ENCODE results near the gene SRRM4.
A peak's percentile ranks its signal among the peaks of the same experiment; 100 is the strongest.
"Not testable (repeated sequence)": the region's sequence is repeated elsewhere in the genome, so short reads cannot be mapped to it uniquely, and the experiment has no call there.

Gene SRRM4

DNA sequence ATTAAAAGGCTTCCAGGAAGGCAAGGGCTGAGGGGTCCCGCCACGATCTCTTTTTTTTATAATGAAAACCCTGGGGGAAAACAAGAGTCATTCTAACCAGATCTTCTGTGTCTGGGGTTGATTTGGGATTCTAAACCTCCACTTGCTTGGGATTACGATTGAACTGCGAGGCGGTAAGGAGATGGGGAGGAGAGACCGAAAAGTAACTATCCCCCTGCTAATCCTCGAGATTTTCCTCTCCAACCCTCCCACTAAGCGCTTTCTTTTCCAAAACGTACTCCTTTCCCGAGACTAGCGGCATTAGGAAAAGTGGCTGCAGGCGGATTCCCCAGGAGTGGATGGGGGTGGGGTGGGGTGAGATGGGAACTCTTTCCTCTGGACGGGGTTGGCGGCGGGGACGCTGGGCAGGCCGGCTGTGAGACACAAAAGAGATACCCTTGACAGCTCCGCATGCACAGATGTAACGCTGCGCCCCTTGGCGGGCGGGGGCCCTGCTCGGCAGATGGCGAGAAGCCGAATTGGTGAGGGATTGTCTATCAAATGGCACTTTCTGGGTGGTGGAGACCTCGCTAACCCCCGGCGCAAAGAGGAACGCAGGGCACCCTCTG lies 830 bp upstream of the SRRM4 start:
- no peaks in the 10 kb centered on the region for H3K4me1 ChIP-seq (ENCODE audit: control insufficient read depth, insufficient read depth, low read length)
- H3K27me3 ChIP-seq (ENCODE audit: control insufficient read depth, insufficient read depth, low read length), result peaks cover 38% of the 10 kb centered on the region
- H3K9me3 ChIP-seq (ENCODE audit: control insufficient read depth, insufficient read depth, low read length), result no peaks in the 10 kb centered on the region
- no peak overlapping the region for H3K27ac ChIP-seq (ENCODE audit: low read depth, low read length)
- H3K4me3 ChIP-seq (ENCODE audit: low read depth, low read length), result peak overlapping the region; percentile 89
- no peaks in the 10 kb centered on the region for H3K36me3 ChIP-seq (ENCODE audit: control insufficient read depth, insufficient read depth, low read length)
- no peak overlapping the region for H3K9ac ChIP-seq (ENCODE audit: low read depth, low read length)

DNA sequence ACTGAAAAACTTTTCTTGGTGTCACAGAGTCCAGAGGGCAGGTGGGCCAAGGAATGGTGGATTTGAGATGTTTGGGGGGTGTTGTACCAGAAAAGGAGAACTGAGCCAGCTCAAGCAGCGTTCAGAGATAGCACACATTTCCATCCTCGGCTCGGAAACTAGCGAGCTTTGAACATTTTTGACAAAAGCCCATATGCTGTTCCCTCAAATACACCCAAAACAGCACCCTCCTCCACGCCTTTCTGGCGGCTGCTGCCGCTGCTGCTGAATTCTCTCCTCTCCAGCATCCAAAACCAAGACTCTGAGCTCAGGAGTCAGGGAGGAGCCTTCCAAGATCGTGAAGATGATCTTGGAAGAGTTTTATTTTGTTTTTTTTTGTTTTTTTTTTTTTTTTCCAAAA lies 961 bp downstream of the SRRM4 start:
- Histone ChIP-seq H3K27me3 (ENCODE audit: control insufficient read depth, insufficient read depth, low read length) (peaks cover 35% of the 10 kb centered on the region), H3K4me3 (ENCODE audit: low read depth, low read length) (peak overlapping the region; percentile 89)

DNA sequence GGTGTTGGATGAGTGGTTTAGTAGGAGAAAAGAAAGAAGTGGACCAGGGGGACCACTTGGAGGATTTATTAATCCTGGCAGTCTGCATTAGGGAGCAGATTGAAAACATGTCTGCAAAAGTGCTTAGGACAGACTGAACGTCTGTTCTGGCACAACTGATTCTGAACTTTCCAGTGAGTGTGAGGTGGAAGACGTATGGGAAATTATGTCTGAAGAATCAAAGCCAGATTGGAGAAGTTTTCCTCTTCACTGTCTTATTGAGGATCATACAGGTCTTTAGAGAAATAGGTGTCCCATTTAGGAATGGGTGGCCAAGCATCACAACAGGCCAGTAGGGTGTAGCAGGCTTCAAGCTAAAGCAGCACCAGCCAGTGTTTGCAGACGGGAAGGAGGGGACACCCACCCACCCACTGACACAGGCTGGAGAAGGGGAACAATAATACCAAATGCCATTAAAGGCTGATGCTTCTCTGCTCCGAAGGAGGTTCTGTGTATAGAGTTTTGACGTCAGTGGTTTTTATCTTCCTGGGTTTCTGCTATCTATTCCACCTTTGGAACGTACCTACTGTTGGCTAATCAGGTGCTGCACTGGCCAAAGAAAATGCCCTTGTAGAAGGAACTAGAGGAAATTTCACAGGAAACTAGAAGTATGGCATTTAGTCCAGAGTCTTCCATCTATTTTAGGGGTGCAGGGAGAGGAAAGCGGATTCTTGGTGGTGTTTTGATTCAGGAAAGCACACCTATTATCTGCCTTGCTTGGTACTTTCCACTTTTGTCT lies 1.8 kb downstream of the SRRM4 start:
- no peak overlapping the region for H3K27ac ChIP-seq (ENCODE audit: low read depth, low read length)
- H3K9ac ChIP-seq (ENCODE audit: low read depth, low read length), result no peak overlapping the region
- no peaks in the 10 kb centered on the region for H3K9me3 ChIP-seq (ENCODE audit: control insufficient read depth, insufficient read depth, low read length)
- H3K27me3 ChIP-seq (ENCODE audit: control insufficient read depth, insufficient read depth, low read length), result peaks cover 35% of the 10 kb centered on the region
- H3K36me3 ChIP-seq (ENCODE audit: control insufficient read depth, insufficient read depth, low read length), result no peaks in the 10 kb centered on the region
- H3K4me3 ChIP-seq (ENCODE audit: low read depth, low read length), result no peak overlapping the region
- H3K4me1 ChIP-seq (ENCODE audit: control insufficient read depth, insufficient read depth, low read length), result peaks cover 5% of the 10 kb centered on the region

More for the DNA sequence above, 961 bp downstream of the SRRM4 start:
- Histone ChIP-seq H3K27ac (ENCODE audit: low read depth, low read length) (no peak overlapping the region), H3K36me3 (ENCODE audit: control insufficient read depth, insufficient read depth, low read length) (no peaks in the 10 kb centered on the region), H3K9ac (ENCODE audit: low read depth, low read length) (no peak overlapping the region), H3K4me1 (ENCODE audit: control insufficient read depth, insufficient read depth, low read length) (peaks cover 5% of the 10 kb centered on the region), H3K9me3 (ENCODE audit: control insufficient read depth, insufficient read depth, low read length) (no peaks in the 10 kb centered on the region)

DNA sequence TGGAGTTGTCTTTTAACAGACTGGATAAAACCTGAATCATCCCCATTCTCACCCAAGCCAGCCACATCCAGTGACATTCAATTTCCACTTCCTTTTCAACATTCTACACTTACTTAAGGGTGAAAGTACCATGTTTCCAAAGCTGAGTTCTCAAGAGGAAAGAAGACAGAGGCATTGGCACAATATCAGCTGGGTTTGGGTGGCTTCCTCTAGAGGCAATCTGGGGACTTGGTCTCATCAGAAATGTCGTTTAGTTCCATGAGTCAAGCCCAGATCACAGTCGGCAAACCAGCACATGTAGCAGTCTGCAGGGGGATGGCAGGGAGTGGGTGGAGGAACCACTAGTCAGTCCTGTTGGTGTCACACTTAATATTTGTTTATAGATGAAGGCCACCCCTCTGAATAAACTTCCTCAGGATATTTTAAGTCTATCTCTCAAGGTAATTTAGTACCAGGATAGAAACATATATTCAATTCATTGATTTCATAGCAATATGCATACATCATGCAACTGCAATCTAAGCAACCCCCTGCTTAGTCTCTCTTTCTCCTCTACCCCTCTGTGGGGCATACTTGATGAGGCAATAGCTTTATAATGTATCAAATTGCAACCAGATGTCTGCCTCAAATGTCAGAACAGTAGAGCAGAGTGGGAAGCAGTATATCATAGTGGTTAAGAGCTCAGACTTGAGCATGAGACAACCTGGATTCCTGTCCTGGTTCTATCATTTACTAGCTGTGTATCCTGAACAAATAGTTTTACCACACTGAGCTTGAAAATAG lies 3.0 kb downstream of the SRRM4 start:
- peaks cover 35% of the 10 kb centered on the region for H3K27me3 ChIP-seq (ENCODE audit: control insufficient read depth, insufficient read depth, low read length)
- no peak overlapping the region for H3K9ac ChIP-seq (ENCODE audit: low read depth, low read length)
- no peaks in the 10 kb centered on the region for H3K9me3 ChIP-seq (ENCODE audit: control insufficient read depth, insufficient read depth, low read length)
- peaks cover 5% of the 10 kb centered on the region for H3K4me1 ChIP-seq (ENCODE audit: control insufficient read depth, insufficient read depth, low read length)
- H3K36me3 ChIP-seq (ENCODE audit: control insufficient read depth, insufficient read depth, low read length), result no peaks in the 10 kb centered on the region
- H3K4me3 ChIP-seq (ENCODE audit: low read depth, low read length), result no peak overlapping the region
- no peak overlapping the region for H3K27ac ChIP-seq (ENCODE audit: low read depth, low read length)

DNA sequence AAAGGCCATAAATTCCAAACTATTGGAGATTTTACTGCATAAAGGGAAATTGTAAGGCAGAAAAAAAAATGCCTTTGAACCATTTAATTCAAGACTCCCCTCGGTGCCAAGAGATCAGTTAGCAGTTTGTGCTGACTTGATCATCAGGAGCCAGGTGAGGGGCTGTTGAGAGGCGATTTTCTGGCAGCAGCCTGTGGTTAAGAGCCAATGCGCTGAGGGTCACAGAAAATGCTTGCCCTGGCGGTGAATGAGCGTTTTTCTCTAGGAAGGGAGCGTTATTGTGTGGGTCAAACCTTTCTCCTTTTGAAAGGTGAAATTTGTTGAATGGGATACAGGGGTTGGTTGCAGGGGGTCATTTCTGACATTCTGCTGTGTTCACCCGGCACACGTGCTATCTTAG lies 4.7 kb downstream of the SRRM4 start:
- Histone ChIP-seq H3K4me1 (ENCODE audit: control insufficient read depth, insufficient read depth, low read length) (peaks cover 5% of the 10 kb centered on the region), H3K36me3 (ENCODE audit: control insufficient read depth, insufficient read depth, low read length) (no peaks in the 10 kb centered on the region), H3K9me3 (ENCODE audit: control insufficient read depth, insufficient read depth, low read length) (no peaks in the 10 kb centered on the region), H3K27me3 (ENCODE audit: control insufficient read depth, insufficient read depth, low read length) (peaks cover 35% of the 10 kb centered on the region), H3K4me3 (ENCODE audit: low read depth, low read length) (no peak overlapping the region), H3K27ac (ENCODE audit: low read depth, low read length) (no peak overlapping the region), H3K9ac (ENCODE audit: low read depth, low read length) (no peak overlapping the region)

DNA sequence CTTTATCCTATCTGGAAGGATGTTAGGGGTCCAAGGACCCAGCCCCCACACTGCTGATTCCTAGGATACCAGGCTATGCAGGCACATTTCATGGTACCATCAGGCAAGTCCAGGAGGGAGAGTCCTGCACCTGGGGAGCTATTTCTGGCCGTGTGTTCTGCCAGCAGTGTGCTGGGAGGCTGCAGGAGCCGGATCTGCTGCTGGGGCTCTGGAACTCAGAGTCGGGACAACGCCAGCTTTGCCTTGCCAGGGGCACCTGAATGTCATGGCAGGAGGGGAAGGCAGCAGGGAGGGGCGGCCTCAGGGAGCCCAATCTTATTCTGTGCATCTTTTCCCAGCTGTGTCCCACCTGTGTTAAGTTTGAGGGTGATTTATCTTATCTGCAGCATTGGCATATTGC lies 17.8 kb downstream of the SRRM4 start:
- no peaks in the 10 kb centered on the region for H3K9me3 ChIP-seq (ENCODE audit: control insufficient read depth, insufficient read depth, low read length)
- no peak overlapping the region for H3K4me3 ChIP-seq (ENCODE audit: low read depth, low read length)
- no peaks in the 10 kb centered on the region for H3K36me3 ChIP-seq (ENCODE audit: control insufficient read depth, insufficient read depth, low read length)
- H3K9ac ChIP-seq (ENCODE audit: low read depth, low read length), result no peak overlapping the region
- peaks cover 1% of the 10 kb centered on the region for H3K4me1 ChIP-seq (ENCODE audit: control insufficient read depth, insufficient read depth, low read length)
- no peaks in the 10 kb centered on the region for H3K27me3 ChIP-seq (ENCODE audit: control insufficient read depth, insufficient read depth, low read length)
- H3K27ac ChIP-seq (ENCODE audit: low read depth, low read length), result no peak overlapping the region

DNA sequence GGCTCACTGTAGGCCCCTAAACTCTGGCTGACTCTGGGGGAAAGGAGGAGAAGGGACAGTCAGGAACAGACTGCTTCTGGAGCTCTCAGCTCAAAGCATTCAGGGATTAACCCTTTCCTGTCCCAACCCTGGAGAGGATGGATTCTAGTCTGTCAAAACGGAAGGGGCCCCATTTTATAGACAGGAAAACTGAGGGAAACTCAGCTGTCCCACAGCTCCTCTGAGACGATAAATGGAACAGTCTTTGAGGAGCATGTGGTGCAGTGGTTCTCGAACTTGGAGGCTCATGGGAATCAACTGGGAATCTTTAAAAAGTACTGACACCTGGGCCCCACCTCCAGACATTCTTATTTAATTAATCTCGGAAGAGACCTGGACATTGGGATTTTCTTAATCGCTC lies 23.7 kb downstream of the SRRM4 start:
- H3K27ac ChIP-seq (ENCODE audit: low read depth, low read length), result no peak overlapping the region
- H3K27me3 ChIP-seq (ENCODE audit: control insufficient read depth, insufficient read depth, low read length), result no peaks in the 10 kb centered on the region
- H3K9me3 ChIP-seq (ENCODE audit: control insufficient read depth, insufficient read depth, low read length), result no peaks in the 10 kb centered on the region
- no peak overlapping the region for H3K4me3 ChIP-seq (ENCODE audit: low read depth, low read length)
- no peak overlapping the region for H3K9ac ChIP-seq (ENCODE audit: low read depth, low read length)
- H3K36me3 ChIP-seq (ENCODE audit: control insufficient read depth, insufficient read depth, low read length), result no peaks in the 10 kb centered on the region
- peaks cover 29% of the 10 kb centered on the region for H3K4me1 ChIP-seq (ENCODE audit: control insufficient read depth, insufficient read depth, low read length)

DNA sequence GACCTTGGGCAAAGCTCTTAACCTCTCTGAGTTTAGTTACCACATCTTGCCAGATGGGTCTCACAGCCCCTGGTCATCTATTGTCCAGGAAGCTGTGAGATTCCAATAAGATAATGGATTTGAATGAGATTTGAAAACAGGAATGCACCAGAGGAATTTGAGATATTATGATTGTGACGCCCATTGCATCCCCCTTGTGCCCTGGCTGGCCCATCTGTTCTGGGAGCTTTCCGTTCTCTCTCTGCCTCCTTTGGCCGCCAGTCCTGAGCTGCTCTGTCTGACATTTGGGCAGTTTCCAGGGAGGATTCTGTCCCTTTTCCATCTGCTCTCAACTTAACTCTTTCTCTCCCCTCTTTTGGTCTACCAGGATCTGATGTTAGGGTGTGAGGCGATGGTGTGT lies 24.6 kb downstream of the SRRM4 start:
- Histone ChIP-seq H3K9ac (ENCODE audit: low read depth, low read length) (no peak overlapping the region), H3K27ac (ENCODE audit: low read depth, low read length) (no peak overlapping the region), H3K4me3 (ENCODE audit: low read depth, low read length) (no peak overlapping the region), H3K36me3 (ENCODE audit: control insufficient read depth, insufficient read depth, low read length) (no peaks in the 10 kb centered on the region), H3K27me3 (ENCODE audit: control insufficient read depth, insufficient read depth, low read length) (no peaks in the 10 kb centered on the region), H3K9me3 (ENCODE audit: control insufficient read depth, insufficient read depth, low read length) (no peaks in the 10 kb centered on the region), H3K4me1 (ENCODE audit: control insufficient read depth, insufficient read depth, low read length) (peaks cover 29% of the 10 kb centered on the region)

DNA sequence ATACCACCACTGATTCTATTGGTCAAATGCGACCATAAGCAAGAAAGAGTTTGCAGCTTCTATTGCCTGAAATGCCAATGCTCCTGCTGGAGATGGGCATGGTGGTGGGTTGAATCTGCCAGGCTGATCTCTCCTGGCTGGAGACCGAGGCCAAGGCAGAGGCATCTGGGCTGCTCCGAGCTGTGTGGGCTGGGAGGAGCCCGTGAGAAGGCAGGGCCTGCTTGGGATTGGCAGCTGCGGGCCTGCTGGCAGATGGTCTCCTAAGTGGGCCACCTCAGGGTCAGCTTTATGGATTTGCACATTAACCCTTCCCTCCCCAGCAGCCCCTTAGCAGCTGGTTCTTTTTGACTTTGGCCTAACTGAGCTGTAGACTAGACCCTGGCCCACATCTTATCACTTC lies 25.4 kb downstream of the SRRM4 start:
- Histone ChIP-seq H3K36me3 (ENCODE audit: control insufficient read depth, insufficient read depth, low read length) (no peaks in the 10 kb centered on the region), H3K9ac (ENCODE audit: low read depth, low read length) (no peak overlapping the region), H3K4me1 (ENCODE audit: control insufficient read depth, insufficient read depth, low read length) (peaks cover 29% of the 10 kb centered on the region), H3K27ac (ENCODE audit: low read depth, low read length) (no peak overlapping the region), H3K4me3 (ENCODE audit: low read depth, low read length) (no peak overlapping the region), H3K9me3 (ENCODE audit: control insufficient read depth, insufficient read depth, low read length) (no peaks in the 10 kb centered on the region), H3K27me3 (ENCODE audit: control insufficient read depth, insufficient read depth, low read length) (no peaks in the 10 kb centered on the region)

DNA sequence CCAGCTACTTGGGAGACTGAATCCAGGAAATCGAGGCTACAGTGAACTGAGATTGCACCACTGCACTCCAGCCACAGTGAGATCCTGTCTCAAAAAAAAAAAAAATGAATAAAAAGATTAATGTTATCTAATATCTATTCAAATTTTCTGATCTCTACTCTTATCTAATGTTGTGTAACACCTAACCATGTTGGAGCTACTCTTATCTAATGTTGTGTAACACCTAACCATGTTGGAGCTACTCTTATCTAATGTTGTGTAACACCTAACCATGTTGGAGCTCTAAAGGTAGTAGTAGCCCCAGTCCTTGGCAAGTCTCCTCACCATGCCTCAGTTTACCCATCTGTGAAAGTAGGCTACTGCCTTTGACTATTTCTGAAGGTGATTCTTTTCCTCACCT lies 26.9 kb downstream of the SRRM4 start:
- not testable (repeated sequence) for H3K27ac ChIP-seq (ENCODE audit: low read depth, low read length); H3K9ac ChIP-seq (ENCODE audit: low read depth, low read length); H3K4me3 ChIP-seq (ENCODE audit: low read depth, low read length); H3K36me3 ChIP-seq (ENCODE audit: control insufficient read depth, insufficient read depth, low read length); H3K9me3 ChIP-seq (ENCODE audit: control insufficient read depth, insufficient read depth, low read length); H3K27me3 ChIP-seq (ENCODE audit: control insufficient read depth, insufficient read depth, low read length)
- peaks cover 44% of the 10 kb centered on the region for H3K4me1 ChIP-seq (ENCODE audit: control insufficient read depth, insufficient read depth, low read length)

DNA sequence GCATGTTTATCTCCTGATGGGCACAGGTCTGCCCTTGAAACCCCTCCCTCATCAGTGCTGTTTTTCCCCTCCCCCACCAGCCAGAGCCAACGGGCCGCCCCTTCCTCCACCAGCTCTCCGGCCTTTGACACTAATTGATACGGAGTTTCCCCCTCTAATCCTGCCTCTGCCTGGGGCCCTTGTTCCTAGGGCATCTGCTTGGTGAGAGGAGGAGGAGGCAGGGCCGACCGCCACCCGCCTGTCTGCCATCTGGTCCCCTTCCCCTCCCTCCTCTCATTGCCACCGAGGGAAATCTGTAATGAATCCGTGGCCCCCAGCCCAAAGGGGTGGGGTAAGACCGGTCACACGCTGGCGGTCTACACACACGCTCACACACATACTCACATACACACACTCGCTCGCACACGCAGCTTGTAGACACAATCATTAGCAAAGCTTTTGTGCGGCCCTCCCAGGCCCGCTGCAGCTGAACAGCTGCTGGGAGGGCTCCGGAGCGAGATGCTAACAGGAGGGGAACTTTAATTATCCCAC lies 27.4 kb downstream of the SRRM4 start:
- H3K9ac ChIP-seq (ENCODE audit: low read depth, low read length), result no peak overlapping the region
- no peaks in the 10 kb centered on the region for H3K27me3 ChIP-seq (ENCODE audit: control insufficient read depth, insufficient read depth, low read length)
- H3K4me1 ChIP-seq (ENCODE audit: control insufficient read depth, insufficient read depth, low read length), result peaks cover 44% of the 10 kb centered on the region
- peak overlapping the region; percentile 17 for H3K27ac ChIP-seq (ENCODE audit: low read depth, low read length)
- H3K36me3 ChIP-seq (ENCODE audit: control insufficient read depth, insufficient read depth, low read length), result no peaks in the 10 kb centered on the region
- H3K4me3 ChIP-seq (ENCODE audit: low read depth, low read length), result peak overlapping the region; percentile 35; the same call in 1 of the 2 replicates
- H3K9me3 ChIP-seq (ENCODE audit: control insufficient read depth, insufficient read depth, low read length), result no peaks in the 10 kb centered on the region
